Caki2 (cell line): ENCODE results near the gene RNLS. TPM values are rescaled to one million over a fixed set of nuclear protein-coding genes. Genes with fewer than 3 reads are reported as not detected.

Experiments
- DNase-seq: peaks from one replicate; pipeline ENCODE4 v3.0.0-alpha.2; 2015; ENCODE audit warnings: low read depth
- in situ Hi-C: cut with HindIII; loops from 2 replicates; pipeline ENCODE4 v1.10.0; 2016; ENCODE audit warnings: low sequenced_read_pairs, low pct_unique_long_range_greater_than_20kb, mixed read lengths
- total RNA-seq: library from RNA; depleted of rRNA; stranded (reverse); fragments of >200 nt; shearing (Covaris generic); gene quantifications from 2 replicates; pipeline ENCODE4 v1.2.3, GENCODE V29; 2014; ENCODE audit warnings: low replicate concordance

The RNLS gene
- total RNA-seq, 1 experiment from 2014 or later: 19.1 TPM

GRCh38 chr10:88465765-88466164 is 117.4 kb downstream of the RNLS start:
- DNase-seq: no peak
- in situ Hi-C loops: no loop called here

- in situ Hi-C loops: no loop called here
Observed at GRCh38 chr10:88463811-88464210, 119.3 kb downstream of the RNLS start.

DNA sequence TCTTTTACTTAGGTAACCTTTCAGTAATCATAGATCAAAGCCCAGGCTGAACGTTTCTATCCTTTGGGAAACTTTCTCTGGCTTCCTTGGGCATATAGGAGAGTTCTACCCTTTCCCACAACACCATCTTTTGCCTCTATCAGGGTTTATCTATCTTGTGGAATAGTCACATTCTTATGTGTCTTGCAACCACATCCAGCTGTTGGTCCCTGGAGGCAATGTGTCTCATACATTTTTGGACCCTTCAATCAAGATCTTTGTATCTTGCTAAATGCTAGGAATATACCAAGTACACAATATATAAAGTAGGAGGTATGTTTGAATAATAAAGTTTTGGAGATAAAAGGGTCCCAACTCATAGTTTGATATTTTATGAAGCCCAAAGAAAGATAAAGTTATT is 121.7 kb downstream of the RNLS start:
- in situ Hi-C loops: no loop called here

More at GRCh38 chr10:88463811-88464210, 119.3 kb downstream of the RNLS start:
- DNase-seq: no peak

DNA sequence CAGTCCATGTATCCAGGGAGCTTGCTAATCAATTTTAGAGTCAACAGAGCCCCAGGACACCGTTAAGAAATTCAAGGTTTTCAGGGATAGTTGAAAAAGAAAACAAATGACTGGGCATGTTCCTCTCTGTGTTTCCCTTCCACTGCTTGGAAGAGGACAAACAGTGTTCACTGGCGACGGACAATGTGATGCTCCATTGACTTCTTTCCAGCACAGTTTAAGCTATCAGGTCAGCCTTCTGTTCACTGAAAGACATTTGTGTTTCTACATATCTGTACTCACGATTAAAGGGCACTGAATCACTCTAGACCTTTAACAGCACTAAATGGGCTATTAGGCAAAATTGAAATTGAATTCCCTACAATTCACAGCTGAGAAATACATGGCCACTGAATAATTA is 123.6 kb downstream of the RNLS start:
- in situ Hi-C loops: no loop called here
- DNase-seq: no peak

More for the DNA sequence above, 121.7 kb downstream of the RNLS start:
- no peak for DNase-seq

DNA sequence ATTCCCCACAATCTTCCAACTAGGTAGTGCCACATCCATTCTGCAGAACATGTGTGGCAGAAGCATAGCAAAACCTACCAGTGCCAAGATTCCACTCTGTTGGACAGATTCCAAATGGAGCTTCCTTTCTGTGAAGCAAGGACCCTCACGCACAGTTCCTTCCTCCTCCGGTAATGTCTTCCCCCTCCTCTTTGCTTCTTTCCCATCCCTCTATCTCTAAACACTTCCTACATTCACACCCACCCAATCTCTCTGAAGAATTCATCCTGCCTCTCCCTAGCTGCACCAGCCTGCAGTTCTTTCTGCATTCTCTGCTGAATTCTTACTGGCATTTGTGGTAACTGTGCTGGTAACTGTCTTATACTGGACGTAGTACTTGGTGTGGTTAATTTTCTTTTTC is 124.9 kb downstream of the RNLS start:
- in situ Hi-C loops: no loop called here
- DNase-seq: no peak

- no peak for DNase-seq
- in situ Hi-C loops: no loop called here
Observed at GRCh38 chr10:88457660-88458059, 125.5 kb downstream of the RNLS start.

DNA sequence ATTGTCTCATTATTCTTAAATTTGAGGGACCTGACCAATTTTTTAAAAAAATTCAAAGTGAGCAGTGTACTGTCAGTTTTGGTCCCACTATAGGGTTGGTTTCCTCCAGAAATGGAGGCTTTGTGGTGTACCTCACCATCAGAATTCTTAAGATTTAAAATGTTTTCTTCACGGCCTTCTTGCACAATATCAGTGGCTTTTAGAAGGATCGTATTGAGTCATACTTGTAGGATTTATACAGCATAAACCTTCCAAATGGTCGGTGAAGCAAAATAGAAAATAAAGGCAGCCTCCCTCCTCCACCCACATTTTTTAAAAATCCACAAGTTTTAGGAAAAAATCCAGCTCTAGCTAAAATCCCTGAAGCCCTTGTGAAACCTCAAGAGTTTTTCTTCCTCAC is 126.4 kb downstream of the RNLS start:
- DNase-seq: no peak
- in situ Hi-C loops: no loop called here

- in situ Hi-C loops: no loop called here
Observed at GRCh38 chr10:88455831-88456230, 127.3 kb downstream of the RNLS start.

GRCh38 chr10:88450201-88450600 is 132.9 kb downstream of the RNLS start:
- in situ Hi-C loops: no loop called here
- no peak for DNase-seq

More at GRCh38 chr10:88455831-88456230, 127.3 kb downstream of the RNLS start:
- DNase-seq: no peak

GRCh38 chr10:88442716-88443115 is 140.4 kb downstream of the RNLS start:
- in situ Hi-C loops: no loop called here
- no peak for DNase-seq

GRCh38 chr10:88440541-88440940 is 142.6 kb downstream of the RNLS start:
- DNase-seq: no peak
- in situ Hi-C loops: no loop called here

GRCh38 chr10:88439932-88440331 is 143.2 kb downstream of the RNLS start:
- in situ Hi-C loops: no loop called here
- no peak for DNase-seq

DNA sequence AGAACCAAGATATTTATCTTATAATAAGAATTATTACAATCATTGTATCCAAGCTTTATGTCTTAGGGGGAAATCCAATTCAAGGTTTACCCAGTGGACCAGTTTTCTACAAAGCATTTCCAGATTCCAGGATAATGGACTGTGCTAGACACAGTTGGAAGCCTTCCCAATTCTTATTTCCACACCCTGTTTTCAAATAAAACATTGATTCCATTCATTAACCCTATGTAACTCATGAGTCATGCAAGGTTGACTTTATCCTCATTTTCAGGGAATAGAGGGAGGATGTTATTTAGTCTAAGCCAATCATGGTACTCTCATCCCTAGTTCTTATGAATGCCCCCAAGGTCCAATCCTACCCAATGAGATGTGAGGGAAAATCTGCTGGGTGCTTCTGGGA is 145.7 kb downstream of the RNLS start:
- peak; percentile 26 for DNase-seq
- in situ Hi-C loops: no loop called here

GRCh38 chr10:88433565-88434186 is 149.4 kb downstream of the RNLS start:
- in situ Hi-C loops: no loop called here
- DNase-seq: no peak

- no peak for DNase-seq
- in situ Hi-C loops: no loop called here
Observed at GRCh38 chr10:88431103-88431502, 152.0 kb downstream of the RNLS start.

- DNase-seq: no peak
- in situ Hi-C loops: no loop called here
Observed at GRCh38 chr10:88428976-88429375, 154.1 kb downstream of the RNLS start.

DNA sequence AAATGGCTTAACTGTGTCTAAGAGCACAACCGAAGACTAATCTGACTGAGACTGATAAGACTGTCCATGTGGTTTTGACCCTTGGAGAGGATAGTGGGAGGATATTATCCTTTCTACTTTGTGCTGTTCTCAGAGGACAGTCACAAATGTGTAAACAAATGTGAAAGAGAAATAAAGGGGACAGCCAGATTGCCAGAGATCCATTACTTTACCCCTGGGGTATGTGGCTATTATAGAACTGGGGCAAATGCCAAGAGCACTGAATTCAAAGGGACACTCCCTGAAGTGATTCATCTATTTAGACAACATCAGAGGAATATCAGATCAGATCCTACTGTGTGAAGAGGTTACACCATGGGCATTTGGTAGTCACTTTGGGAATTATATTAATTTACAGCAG is 154.7 kb downstream of the RNLS start:
- in situ Hi-C loops: no loop called here
- DNase-seq: peak; percentile 70

GRCh38 chr10:88427024-88427423 is 156.1 kb downstream of the RNLS start:
- in situ Hi-C loops: no loop called here
- DNase-seq: no peak

- DNase-seq: no peak
- in situ Hi-C loops: no loop called here
Observed at GRCh38 chr10:88424881-88425280, 158.2 kb downstream of the RNLS start.

- no peak for DNase-seq
- in situ Hi-C loops: no loop called here
Observed at GRCh38 chr10:88423732-88424131, 159.4 kb downstream of the RNLS start.
